Heart right ventricle (tissue), 16 donors: ENCODE results near the gene AUTS2. TPM values are rescaled to one million over a fixed set of nuclear protein-coding genes. Genes with fewer than 3 reads are reported as not detected.

Experiments used
- ATAC-seq, 8 donors: fragments of 200-7000 bp; cut with Tn5 transposase; one replicate each; pipeline ENCODE4 v1.9.1; 2020; ENCODE audit warnings: mild to moderate bottlenecking in 8 of 8, moderate library complexity in 8 of 8, moderate number of reproducible peaks in 1 of 8
- DNase-seq, 2 donors: peaks; one replicate each; pipeline ENCODE4 v3.0.0-alpha.2; 2020
- H3K27ac ChIP-seq, 10 donors: fragments of 200-600 bp; sonication (generic) in 2 of 10; one replicate each; pipeline versions ENCODE4 v1.5.0 to v1.8.0; 2020 to 2022; ENCODE audit warnings: mild to moderate bottlenecking in 3 of 10
- H3K27me3 ChIP-seq, 7 donors: fragments of 200-600 bp; one replicate each; pipeline ENCODE4 v1.8.0; 2021 to 2022; ENCODE audit warnings: mild to moderate bottlenecking in 2 of 7
- H3K36me3 ChIP-seq, 9 donors: fragments of 200-600 bp; sonication (generic) in 1 of 9; one replicate each; pipeline versions ENCODE4 v1.5.0 to v1.8.0; 2020 to 2022; ENCODE audit warnings: mild to moderate bottlenecking in 2 of 9
- H3K4me1 ChIP-seq, 9 donors: fragments of 200-600 bp; sonication (generic) in 1 of 9; one replicate each; pipeline versions ENCODE4 v1.5.0 to v1.8.0; 2020 to 2022; ENCODE audit warnings: mild to moderate bottlenecking in 4 of 9
- H3K4me3 ChIP-seq, 10 donors: fragments of 200-600 bp; sonication (generic) in 2 of 10; one replicate each; pipeline versions ENCODE4 v1.5.0 to v1.8.0; 2020 to 2022; ENCODE audit warnings: mild to moderate bottlenecking in 7 of 10, moderate library complexity in 2 of 10
- H3K9me3 ChIP-seq, 11 donors: fragments of 200-600 bp in 10 of 11; sonication (generic) in 2 of 11; one replicate each; pipeline versions ENCODE4 v1.5.0 to v1.8.0; 2013 to 2022; ENCODE audit warnings: mild to moderate bottlenecking in 2 of 11, control low read depth in 1 of 11, moderate library complexity in 1 of 11
- CTCF ChIP-seq, 9 donors: fragments of 200-600 bp; sonication (generic) in 2 of 9; IDR thresholded peaks; one replicate each; pipeline versions ENCODE4 v1.5.0 to v1.8.0; 2021 to 2022; ENCODE audit warnings: antibody characterized with exemption in 9 of 9, mild to moderate bottlenecking in 5 of 9, moderate library complexity in 1 of 9
- WGBS, 2 donors: extraction: QIAGEN DNeasy Blood & Tissue Kit; methylation state at CpG; one replicate each; pipeline ENCODE4 v1.1.7; 2013; ENCODE audit warnings: inconsistent platforms in 1 of 2; 5-methylcytosine and 5-hydroxymethylcytosine counted together
- intact Hi-C, 10 donors: fragments of 100-400 bp; cut with DNase I; formaldehyde crosslinking; loops; one replicate each; pipeline versions ENCODE4 v1.11.1 to v1.14.2; 2022
- polyA plus RNA-seq, 2 donors: library from polyadenylated mRNA; stranded (reverse); fragments of 200-250 nt; gene quantifications; one replicate each; pipeline ENCODE4 v1.2.3, GENCODE V29; 2013
- total RNA-seq, 10 donors: library from RNA; stranded (reverse); fragmentation: NEBNext Ultra II Directional in 3 of 10; extraction: Animal tissue kit (Norgen Biotek cat#: 25700) in 3 of 10; gene quantifications; one replicate each; pipeline versions ENCODE4 v1.2.1 to v1.2.4, GENCODE V29; 2021 to 2023
- donor health status: Arrhythmogenic right ventricular cardiomyopathy.
- donor health status: ischemic (EF 13 %, LVEDD 7.1; RV severe dilation, severe dysfunction).
- donor health status: healthy with polysubstance abuse.
- donor health status: DM: no; HTN: yes; CAD: no.
- donor health status: DM: no; HTN: no; CAD: no.
- donor health status: ischemic (EF 25% LVEDD 6.9; RV normal size, moderate dysfunction).
- donor health status: ischemic (EF 25% LVEDD 5.7; RV mildly dilated, moderate dysfunction).
- donor health status: healthy.
- donor health status: DM: yes; HTN: yes; CAD: no.
- donor health status: Ischemic cardiomyopathy.
- donor health status: ischemic (EF 35%, LVEDD 5.7; RV mildly dilated, moderate dysfunction).
- donor health status: nonischemic (EF 11% LVEDD 7.7; RV severe dilation, severe dysfunction).
- donor health status: DM: yes; HTN: yes; CAD: no.
- donor health status: PGD.
- donor health status: ischemic (EF 29% LVEDD 5.4; RV normal size, mild dysfunction).
- donor health status: nonischemic (EF 23%, LVEDD 6.1; RV moderate dilation, normal function).

The AUTS2 gene
- total and polyA plus RNA-seq, 12 donors = 1.6 to 11.2 (median 7.3) TPM

GRCh38 chr7:69934144-69934903, 336.0 kb downstream of the AUTS2 start:
- Histone ChIP-seq H3K4me3 (no peak overlapping the region), H3K27ac (no peak overlapping the region), H3K4me1 (peaks cover 0 to 18% (median 13%) of the 10 kb centered on the region in 9 donors), H3K27me3 (no peaks in the 10 kb centered on the region), H3K36me3 (no peaks in the 10 kb centered on the region), H3K9me3 (no peaks in the 10 kb centered on the region)
- peak in 6 of 8 donors; percentile 20 to 62 (median 38) for ATAC-seq
- WGBS, 2 donors = 48 to 68% methylated on average over 5 of the region's 5 CpGs
- TF ChIP-seq CTCF (IDR thresholded peaks at IDR 0.05) = no peak
- intact Hi-C loops = loop anchor here in 2 of 10 donors (10.0 kb wide), 1 partner anchor 1760 kb away; no protein-coding TSS in a partner anchor
- DNase-seq = no peak

GRCh38 chr7:69935107-69935506, 336.8 kb downstream of the AUTS2 start:
- WGBS, 2 donors = 57 to 78% methylated on average over 2 of the region's 2 CpGs
- Histone ChIP-seq H3K27me3 (no peaks in the 10 kb centered on the region), H3K4me1 (peaks cover 0 to 18% (median 13%) of the 10 kb centered on the region in 9 donors), H3K27ac (no peak overlapping the region), H3K4me3 (no peak overlapping the region), H3K9me3 (no peaks in the 10 kb centered on the region), H3K36me3 (no peaks in the 10 kb centered on the region)
- ATAC-seq (no peak), DNase-seq (no peak)
- intact Hi-C loops = loop anchor here in 2 of 10 donors (10.0 kb wide), 1 partner anchor 1760 kb away; no protein-coding TSS in a partner anchor
- TF ChIP-seq CTCF (IDR thresholded peaks at IDR 0.05) = no peak

GRCh38 chr7:69937097-69937496, 338.8 kb downstream of the AUTS2 start:
- intact Hi-C loops = loop anchor here in 2 of 10 donors (1.0 to 10.0 kb wide), 2 partner anchors 24 to 1762 kb away; no protein-coding TSS in a partner anchor
- Histone ChIP-seq H3K4me3 (no peak overlapping the region), H3K27ac (no peak overlapping the region), H3K27me3 (no peaks in the 10 kb centered on the region), H3K9me3 (no peaks in the 10 kb centered on the region), H3K36me3 (no peaks in the 10 kb centered on the region), H3K4me1 (peaks cover 0 to 20% (median 14%) of the 10 kb centered on the region in 9 donors)
- WGBS, 2 donors = 60 to 62% methylated on average over 4 of the region's 4 CpGs
- ATAC-seq (no peak), DNase-seq (no peak)
- no peak for TF ChIP-seq CTCF (IDR thresholded peaks at IDR 0.05)

- DNase-seq (no peak), ATAC-seq (no peak)
- H3K36me3 ChIP-seq = no peaks in the 10 kb centered on the region
- no peak for TF ChIP-seq CTCF (IDR thresholded peaks at IDR 0.05)
- no peaks in the 10 kb centered on the region for H3K9me3 ChIP-seq
- H3K4me1 ChIP-seq = peaks cover 0 to 19% (median 11%) of the 10 kb centered on the region in 9 donors
- H3K27me3 ChIP-seq = no peaks in the 10 kb centered on the region
- H3K27ac ChIP-seq = no peak overlapping the region
- intact Hi-C loops = loop anchor here in 2 of 10 donors (10.0 kb wide), 1 partner anchor 1765 kb away; no protein-coding TSS in a partner anchor
- WGBS, 2 donors = 86 to 96% methylated on average over 1 of the region's 1 CpG
- H3K4me3 ChIP-seq = no peak overlapping the region
These were observed 341.0 kb downstream of the AUTS2 start for GRCh38 chr7:69939317-69939716.
